Neural crest cell (in vitro differentiated cells): ENCODE data around the gene SLX4IP. TPM values are rescaled to one million over a fixed set of nuclear protein-coding genes. Genes with fewer than 3 reads are reported as not detected.

Experiments
- DNase-seq: peaks from one replicate; pipeline ENCODE4 v3.0.0; 2021; ENCODE audit warnings: low read depth, mixed read lengths, low spot score
- H3K27ac Mint-ChIP-seq: one replicate; pipeline ENCODE4 v1.8.0; 2021; ENCODE audit warnings: mild to moderate bottlenecking, mixed read lengths; ENCODE audit not compliant: unreplicated experiment
- H3K27me3 Mint-ChIP-seq: 2 replicates; pipeline ENCODE4 v1.8.0; 2021; ENCODE audit warnings: low read depth, mild to moderate bottlenecking, mixed read lengths
- H3K36me3 Mint-ChIP-seq: 2 replicates; pipeline ENCODE4 v1.8.0; 2021; ENCODE audit warnings: low read depth, mild to moderate bottlenecking, mixed read lengths
- H3K4me1 Mint-ChIP-seq: 2 replicates; pipeline ENCODE4 v1.8.0; 2021; ENCODE audit warnings: mixed read lengths
- H3K4me3 Mint-ChIP-seq: one replicate; pipeline ENCODE4 v1.8.0; 2021; ENCODE audit warnings: mild to moderate bottlenecking, mixed read lengths
- H3K9me3 Mint-ChIP-seq: 2 replicates; pipeline ENCODE4 v1.8.0; 2021; ENCODE audit warnings: mixed read lengths
- total RNA-seq: library from RNA; stranded (reverse); gene quantifications from 2 replicates; pipeline ENCODE4 v1.2.1, GENCODE V29; 2021
- TF ChIP-seq, protein P1 (sequence below): fragments of 200-600 bp; sonication (generic); conservative IDR thresholded peaks from 2 replicates; pipeline ENCODE4 v1.5.0; 2021; ENCODE audit warnings: antibody characterized with exemption, mild to moderate bottlenecking

The SLX4IP gene
- total RNA-seq, 1 donor from 2014 or later: 8.5 TPM

DNA sequence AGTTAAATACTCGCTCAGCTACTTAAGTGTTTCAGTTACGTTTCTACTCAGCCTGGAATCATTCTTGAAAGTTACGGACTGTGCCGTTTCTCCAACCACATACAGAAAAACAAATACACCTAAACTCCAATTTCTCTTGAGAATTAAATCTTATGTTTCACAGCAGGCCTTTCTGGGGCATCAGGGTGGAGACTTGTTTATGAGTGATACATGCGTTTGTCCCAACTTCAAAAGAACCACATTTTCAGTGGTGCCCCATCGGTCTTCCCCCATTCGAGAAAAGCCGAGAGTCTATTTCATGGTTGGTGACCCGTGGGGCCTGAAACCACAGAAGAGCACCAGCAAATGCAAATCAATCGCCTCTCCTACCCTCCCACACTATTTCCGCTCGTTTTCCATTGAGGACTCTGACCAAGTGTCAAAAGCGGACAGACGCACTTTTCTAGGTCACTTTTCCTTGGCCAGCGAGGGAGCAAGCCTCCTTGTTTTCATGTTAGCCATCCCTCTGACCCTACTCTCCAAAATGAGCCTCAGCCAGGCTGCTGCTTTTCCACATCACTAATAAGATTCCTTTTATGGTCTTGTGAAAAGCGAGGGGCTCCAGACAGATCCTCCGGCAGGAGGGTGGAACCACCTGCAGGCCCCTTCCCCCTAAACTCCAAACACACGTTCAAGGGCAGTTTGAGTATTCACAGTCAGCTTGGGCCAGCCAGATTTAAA is 235.6 kb downstream of the SLX4IP start:
- Mint-ChIP-seq H3K9me3 (no peaks in the 10 kb centered on the region), H3K36me3 (peaks cover 7% of the 10 kb centered on the region), H3K4me1 (peaks cover 69% of the 10 kb centered on the region), H3K27ac (peak overlapping the region; percentile 7), H3K27me3 (no peaks in the 10 kb centered on the region), H3K4me3 (peak overlapping the region; percentile 88)
- peak; percentile 32 for DNase-seq
- TF ChIP-seq, protein P1, sequence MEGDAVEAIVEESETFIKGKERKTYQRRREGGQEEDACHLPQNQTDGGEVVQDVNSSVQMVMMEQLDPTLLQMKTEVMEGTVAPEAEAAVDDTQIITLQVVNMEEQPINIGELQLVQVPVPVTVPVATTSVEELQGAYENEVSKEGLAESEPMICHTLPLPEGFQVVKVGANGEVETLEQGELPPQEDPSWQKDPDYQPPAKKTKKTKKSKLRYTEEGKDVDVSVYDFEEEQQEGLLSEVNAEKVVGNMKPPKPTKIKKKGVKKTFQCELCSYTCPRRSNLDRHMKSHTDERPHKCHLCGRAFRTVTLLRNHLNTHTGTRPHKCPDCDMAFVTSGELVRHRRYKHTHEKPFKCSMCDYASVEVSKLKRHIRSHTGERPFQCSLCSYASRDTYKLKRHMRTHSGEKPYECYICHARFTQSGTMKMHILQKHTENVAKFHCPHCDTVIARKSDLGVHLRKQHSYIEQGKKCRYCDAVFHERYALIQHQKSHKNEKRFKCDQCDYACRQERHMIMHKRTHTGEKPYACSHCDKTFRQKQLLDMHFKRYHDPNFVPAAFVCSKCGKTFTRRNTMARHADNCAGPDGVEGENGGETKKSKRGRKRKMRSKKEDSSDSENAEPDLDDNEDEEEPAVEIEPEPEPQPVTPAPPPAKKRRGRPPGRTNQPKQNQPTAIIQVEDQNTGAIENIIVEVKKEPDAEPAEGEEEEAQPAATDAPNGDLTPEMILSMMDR: no peak

DNA sequence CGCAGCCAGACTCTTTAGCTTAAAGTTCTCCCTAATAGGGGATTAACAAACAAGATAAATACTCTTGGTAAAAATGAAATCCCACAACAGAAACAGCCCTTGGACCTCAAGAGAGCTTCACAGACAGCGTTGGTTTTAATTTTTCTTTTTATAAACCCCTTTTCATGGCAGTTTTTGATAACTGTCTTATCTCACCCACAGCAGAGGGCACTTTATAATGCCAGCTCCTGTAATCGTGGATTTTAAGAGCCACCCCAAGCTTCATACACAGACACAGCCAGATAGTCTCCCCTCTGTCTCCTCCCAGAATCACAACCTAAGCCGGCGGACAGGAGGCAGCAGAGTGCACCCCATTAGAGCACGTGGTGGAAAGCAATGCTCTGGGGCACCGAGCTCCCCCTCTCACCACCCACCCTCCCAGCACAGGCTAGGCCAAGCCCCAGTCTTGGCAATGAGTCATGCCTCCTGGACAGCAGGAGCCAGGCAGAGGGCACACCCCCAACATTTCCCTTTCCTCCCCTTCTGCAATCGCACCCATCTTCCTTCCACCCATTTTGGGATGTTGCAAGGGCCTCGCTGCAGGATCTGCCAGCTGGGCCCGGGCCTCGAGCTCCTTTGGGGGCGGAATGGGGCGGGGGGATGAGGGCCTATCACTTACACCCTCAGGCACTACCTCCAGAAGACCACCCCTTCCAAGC is 236.3 kb downstream of the SLX4IP start:
- Mint-ChIP-seq H3K4me3 (peak overlapping the region; percentile 88), H3K27me3 (no peaks in the 10 kb centered on the region), H3K36me3 (peaks cover 7% of the 10 kb centered on the region), H3K27ac (no peak overlapping the region), H3K4me1 (peaks cover 66% of the 10 kb centered on the region), H3K9me3 (no peaks in the 10 kb centered on the region)
- peak; percentile 44 for DNase-seq
- TF ChIP-seq, protein P1: peak; percentile 37

DNA sequence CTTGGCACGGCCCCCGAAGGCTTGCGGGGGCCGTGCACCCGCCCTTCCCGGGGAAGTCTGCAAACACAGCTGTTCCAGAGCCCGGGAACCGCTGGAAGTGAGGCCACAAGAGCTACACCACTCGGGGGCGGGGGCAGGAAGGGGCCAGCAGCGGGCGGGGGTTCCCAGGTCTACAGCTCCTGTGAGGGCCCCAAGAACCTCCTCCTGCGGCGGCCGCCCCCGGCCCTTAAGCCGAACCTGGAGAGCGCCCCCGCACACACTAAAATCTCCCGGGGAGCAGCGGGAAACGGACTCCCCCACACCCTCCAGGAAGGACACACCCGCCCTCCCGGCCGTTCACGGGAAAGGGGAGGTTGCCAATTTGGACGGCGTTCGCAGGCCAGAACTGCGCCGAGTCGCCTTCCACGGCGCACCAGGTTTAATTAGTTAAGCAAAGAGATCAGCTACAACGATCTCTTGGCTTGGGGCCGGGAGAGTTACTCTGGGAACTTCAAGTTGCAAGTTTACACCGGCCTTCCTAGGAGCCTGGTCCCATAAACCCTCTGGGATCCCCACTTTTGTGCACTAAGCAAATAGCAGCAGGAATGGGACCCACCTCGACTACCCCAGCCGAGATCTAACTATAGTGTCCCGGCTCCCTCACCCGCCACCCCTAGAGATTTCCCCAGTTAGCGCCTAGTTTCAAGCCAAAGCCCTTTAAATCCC is 237.0 kb downstream of the SLX4IP start:
- peaks cover 62% of the 10 kb centered on the region for H3K4me1 Mint-ChIP-seq

DNA sequence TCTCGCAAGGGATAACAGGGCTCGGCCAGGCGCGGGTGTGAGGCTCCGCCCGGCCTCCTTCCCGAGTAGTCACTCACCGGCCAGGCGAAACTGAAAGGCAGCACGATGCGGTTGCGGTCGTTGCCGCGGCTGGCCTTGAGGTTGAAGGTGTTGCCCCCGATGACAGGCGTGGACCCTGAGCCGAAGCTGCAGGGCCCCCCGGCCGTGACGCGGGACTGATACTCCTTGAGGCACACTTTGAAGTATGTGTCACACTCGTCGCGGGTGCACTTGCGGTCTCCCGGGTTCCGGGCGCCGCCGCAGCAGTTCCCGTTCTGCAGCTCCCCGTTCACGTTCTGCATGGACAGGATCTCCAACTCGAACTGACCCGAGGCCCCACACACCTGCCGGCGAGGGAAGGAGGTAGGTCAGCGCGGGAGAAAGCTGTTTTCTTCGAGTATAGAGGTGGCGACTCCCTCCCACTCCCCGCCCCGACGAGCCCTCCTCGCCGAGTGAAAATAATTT is 237.6 kb downstream of the SLX4IP start:
- Mint-ChIP-seq H3K4me3 (peak overlapping the region; percentile 88), H3K9me3 (no peaks in the 10 kb centered on the region), H3K36me3 (peaks cover 3% of the 10 kb centered on the region), H3K27ac (peak overlapping the region; percentile 86), H3K4me1 (peaks cover 56% of the 10 kb centered on the region), H3K27me3 (no peaks in the 10 kb centered on the region)
- DNase-seq: peak; percentile 37
- TF ChIP-seq, protein P1: no peak

More for the DNA sequence above, 237.0 kb downstream of the SLX4IP start:
- Mint-ChIP-seq H3K9me3 (no peaks in the 10 kb centered on the region), H3K4me3 (peak overlapping the region; percentile 88), H3K27me3 (no peaks in the 10 kb centered on the region), H3K27ac (peak overlapping the region; percentile 67), H3K36me3 (peaks cover 7% of the 10 kb centered on the region)
- TF ChIP-seq, protein P1: no peak
- no peak for DNase-seq

DNA sequence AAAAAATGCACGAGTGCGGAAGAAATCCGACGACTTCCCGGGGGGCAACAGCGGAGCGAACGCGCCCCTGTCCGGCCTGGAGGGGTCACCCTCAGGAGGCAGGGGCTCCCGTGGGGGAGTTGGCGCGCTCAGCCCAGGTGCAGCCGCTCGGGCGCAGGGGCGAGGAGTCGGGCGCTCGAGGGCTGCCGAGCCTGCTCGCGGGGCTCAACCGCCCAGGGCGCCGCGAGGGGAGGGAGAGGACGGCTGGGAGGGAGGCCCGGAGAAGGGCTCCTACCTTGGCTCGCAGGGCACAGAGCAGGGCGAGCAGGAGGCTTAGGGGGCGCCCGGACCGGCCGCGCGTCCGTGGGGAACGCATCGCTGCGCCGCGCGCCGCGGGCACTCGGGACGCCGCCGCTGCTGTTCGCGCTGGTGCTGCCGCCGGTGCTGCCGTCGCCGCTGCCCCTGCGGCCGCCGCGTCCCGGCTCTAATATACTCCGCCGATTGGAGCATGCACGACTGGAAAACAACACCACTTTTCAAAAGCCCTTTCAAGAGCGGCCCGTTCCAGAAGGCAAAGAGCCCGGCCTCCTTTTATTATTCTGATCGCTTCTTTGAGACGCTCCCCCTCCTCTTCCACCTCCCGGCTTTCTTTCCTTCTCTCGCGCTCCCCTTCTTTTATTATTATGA is 238.2 kb downstream of the SLX4IP start:
- Mint-ChIP-seq H3K4me1 (peaks cover 50% of the 10 kb centered on the region), H3K9me3 (no peaks in the 10 kb centered on the region), H3K36me3 (peaks cover 3% of the 10 kb centered on the region), H3K27me3 (no peaks in the 10 kb centered on the region), H3K27ac (peak overlapping the region; percentile 86), H3K4me3 (peak overlapping the region; percentile 99)
- DNase-seq: peak; percentile 59
- TF ChIP-seq, protein P1: no peak
